Large intestine (tissue), 12 donors: ENCODE data around the gene LHFPL6. TPM values are rescaled to one million over a fixed set of nuclear protein-coding genes. Genes with fewer than 3 reads are reported as not detected.

Experiments used
- DNase-seq, 2 donors: peaks; one replicate each; pipeline versions ENCODE4 v3.0.0 to v3.0.0-alpha.2; 2013
- H3K27ac ChIP-seq: one replicate; pipeline ENCODE4 v1.5.1; 2013; ENCODE audit warnings: low read length
- H3K27me3 ChIP-seq: 2 replicates; pipeline ENCODE4 v1.6.1; 2013; ENCODE audit warnings: low read length; ENCODE audit not compliant: control insufficient read depth, insufficient read depth
- H3K36me3 ChIP-seq: 2 replicates; pipeline ENCODE4 v1.6.1; 2013; ENCODE audit warnings: low read length; ENCODE audit not compliant: control insufficient read depth, insufficient read depth
- H3K4me1 ChIP-seq: one replicate; pipeline ENCODE4 v1.6.1; 2013; ENCODE audit warnings: low read length; ENCODE audit not compliant: control insufficient read depth, insufficient read depth
- H3K4me3 ChIP-seq: one replicate; pipeline ENCODE4 v1.5.1; 2013; ENCODE audit warnings: low read length
- H3K9me3 ChIP-seq: one replicate; pipeline ENCODE4 v1.6.1; 2013; ENCODE audit warnings: mild to moderate bottlenecking, low read depth, low read length, moderate library complexity; ENCODE audit not compliant: control insufficient read depth
- WGBS: methylation state at CpG from one replicate; pipeline ENCODE4 v1.1.5; 2013; ENCODE audit warnings: low lambda C conversion rate; ENCODE audit not compliant: insufficient coverage; 5-methylcytosine and 5-hydroxymethylcytosine counted together
- long read RNA-seq, 11 donors: transcript quantifications; one replicate each; lab custom pipeline, GENCODE V29; 2026
- polyA plus RNA-seq: library from polyadenylated mRNA; unstranded; fragments of 120-200 nt; gene quantifications from one replicate; pipeline ENCODE4 v1.2.1, GENCODE V29; 2013

Gene LHFPL6
- polyA plus RNA-seq: 22.6 TPM
- long read RNA-seq, donor 1, partial matches to known transcripts: 6 of 6 reads
- long read RNA-seq, donor 1, other reads (novel, unspliced or antisense): 0 of 6 reads
- long read RNA-seq, donor 2, partial matches to known transcripts: 15 of 15 reads
- long read RNA-seq, donor 2, other reads (novel, unspliced or antisense): 0 of 15 reads
- long read RNA-seq, donor 3: 0 reads
- long read RNA-seq, donor 4: 0 reads
- long read RNA-seq, donor 5, partial matches to known transcripts: 12 of 12 reads
- long read RNA-seq, donor 5, other reads (novel, unspliced or antisense): 0 of 12 reads
- long read RNA-seq, donor 6, partial matches to known transcripts: 7 of 7 reads
- long read RNA-seq, donor 6, other reads (novel, unspliced or antisense): 0 of 7 reads
- long read RNA-seq, donor 7, partial matches to known transcripts: 13 of 13 reads
- long read RNA-seq, donor 7, other reads (novel, unspliced or antisense): 0 of 13 reads
- long read RNA-seq, donor 8, partial matches to known transcripts: 12 of 12 reads
- long read RNA-seq, donor 8, other reads (novel, unspliced or antisense): 0 of 12 reads
- long read RNA-seq, donor 9, partial matches to known transcripts: 7 of 7 reads
- long read RNA-seq, donor 9, other reads (novel, unspliced or antisense): 0 of 7 reads
- long read RNA-seq, donor 10, partial matches to known transcripts: 12 of 12 reads
- long read RNA-seq, donor 10, other reads (novel, unspliced or antisense): 0 of 12 reads
- long read RNA-seq, donor 11: 0 reads

DNA sequence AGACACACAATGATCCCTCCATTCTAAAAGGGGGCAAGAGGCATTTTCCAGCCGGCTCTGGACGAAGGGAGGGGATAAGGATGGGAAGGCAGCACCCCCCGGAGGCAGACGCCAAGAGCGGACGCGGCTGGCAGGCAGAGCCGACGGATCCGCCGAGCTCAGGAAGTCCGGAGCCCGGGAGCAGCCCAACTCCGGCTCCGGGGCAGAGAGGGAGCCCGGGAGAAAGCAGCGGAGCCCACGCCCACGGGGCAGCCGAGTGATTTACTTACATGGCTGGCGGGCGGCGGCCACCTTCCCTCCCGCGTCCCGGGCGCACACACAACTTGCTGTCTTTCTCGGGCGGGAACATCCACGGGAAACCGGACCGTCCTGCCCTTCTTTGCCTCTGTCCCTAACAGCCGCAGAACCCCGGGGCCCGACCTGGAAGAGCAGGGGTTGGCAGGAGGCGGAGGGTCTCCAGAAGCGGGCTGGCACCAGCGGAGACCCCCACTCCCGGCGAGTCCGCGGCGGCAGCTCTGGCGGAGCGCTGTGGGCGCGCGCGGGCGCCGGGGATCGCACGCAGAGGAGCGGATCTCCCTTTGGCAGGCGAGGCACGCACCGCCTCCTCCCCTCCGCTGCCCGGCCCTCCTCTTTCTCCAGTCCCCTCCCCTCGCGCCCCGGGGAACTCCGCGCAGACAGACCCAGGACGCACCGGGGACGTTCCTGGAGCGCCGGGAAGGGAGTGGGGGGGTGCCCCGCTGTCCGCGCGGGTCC, at the start of gene LHFPL6:
Gene LHFPL6, minus strand, starts transcription at position 580 of the 753 bp plus-strand sequence.
- DNase-seq: peak; percentile 34 to 67
- Histone ChIP-seq H3K4me3 (peak within 1 kb of the TSS; percentile 70), H3K27ac (peak within 1 kb of the TSS; percentile 62), H3K4me1 (no peaks in the 10 kb centered on the region), H3K27me3 (peaks cover 26% of the 10 kb centered on the region), H3K36me3 (no peaks in the 10 kb centered on the region), H3K9me3 (peaks cover 4% of the 10 kb centered on the region)
- WGBS: no CpG with 5 or more reads among the region's 73 CpGs

DNA sequence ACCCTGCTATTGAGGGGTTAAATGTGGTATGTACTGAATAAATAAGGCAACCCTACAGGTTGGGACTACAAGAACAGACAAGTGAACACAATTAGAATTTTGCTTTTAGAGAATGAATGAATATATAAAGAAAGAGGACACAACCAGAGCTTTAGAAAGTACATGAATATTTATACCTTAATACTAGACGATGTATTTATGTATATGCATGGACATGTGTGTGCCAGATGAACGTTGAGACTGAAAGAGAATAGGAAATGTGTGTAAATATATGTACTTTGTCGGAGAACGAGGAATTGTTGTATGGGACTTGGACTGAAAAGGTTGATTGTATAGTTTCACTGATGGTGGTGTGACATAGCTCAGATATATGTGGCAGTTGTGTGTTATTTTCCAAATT, 43.1 kb upstream of the LHFPL6 start:
- Histone ChIP-seq H3K9me3 (no peaks in the 10 kb centered on the region), H3K27ac (no peak overlapping the region), H3K4me3 (no peak overlapping the region), H3K36me3 (no peaks in the 10 kb centered on the region), H3K27me3 (peaks cover 3% of the 10 kb centered on the region), H3K4me1 (no peaks in the 10 kb centered on the region)
- no peak for DNase-seq
- WGBS: 50% methylated on average over 2 of the region's 4 CpGs

DNA sequence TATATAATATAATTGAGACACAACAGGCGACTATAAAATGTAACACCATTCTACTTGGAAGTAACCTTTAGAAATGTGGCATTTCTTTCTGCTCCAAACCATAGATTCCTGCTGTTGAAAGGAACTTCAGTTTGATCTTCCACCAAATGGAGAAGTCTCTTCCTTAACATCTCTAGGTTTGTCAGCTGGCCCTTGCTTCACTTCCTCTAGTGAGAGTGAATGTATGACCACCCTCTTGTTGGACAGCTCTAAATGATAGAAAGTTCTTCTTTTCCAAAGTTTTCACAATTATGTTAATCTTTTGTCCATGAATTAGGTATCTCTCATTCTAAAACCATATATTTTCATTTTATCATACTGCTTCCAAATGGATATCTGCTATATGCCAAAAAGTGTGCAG, 38.7 kb upstream of the LHFPL6 start:
- no peak overlapping the region for H3K4me3 ChIP-seq
- no peaks in the 10 kb centered on the region for H3K9me3 ChIP-seq
- no peaks in the 10 kb centered on the region for H3K27me3 ChIP-seq
- no peaks in the 10 kb centered on the region for H3K4me1 ChIP-seq
- no peaks in the 10 kb centered on the region for H3K36me3 ChIP-seq
- no peak overlapping the region for H3K27ac ChIP-seq
- no peak for DNase-seq
- 100% methylated on average over 1 of the region's 1 CpG for whole genome bisulfite sequencing

DNA sequence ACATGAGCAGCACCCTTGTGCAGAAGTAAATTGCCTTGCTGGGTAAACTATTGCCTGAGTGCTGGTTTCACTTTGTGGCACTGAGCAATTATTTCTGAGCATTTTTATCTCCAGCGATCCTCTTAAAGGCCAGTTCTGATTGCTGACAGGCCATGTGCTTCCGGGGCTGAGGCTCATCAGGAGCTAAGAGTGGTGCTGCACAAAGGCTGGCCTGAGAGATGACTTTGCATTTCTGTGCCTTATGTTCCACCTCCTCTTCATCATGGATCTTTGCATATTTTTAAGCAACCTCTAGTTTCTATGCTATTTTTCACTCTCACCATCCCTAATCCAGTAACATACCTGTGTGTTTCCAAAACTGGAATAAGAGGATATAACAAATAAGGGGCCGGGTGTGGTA, 34.9 kb upstream of the LHFPL6 start:
- Histone ChIP-seq H3K27me3 (peaks cover 5% of the 10 kb centered on the region), H3K4me1 (no peaks in the 10 kb centered on the region), H3K9me3 (no peaks in the 10 kb centered on the region), H3K4me3 (no peak overlapping the region), H3K27ac (no peak overlapping the region), H3K36me3 (no peaks in the 10 kb centered on the region)
- WGBS: no CpG with 5 or more reads among the region's 3 CpGs
- DNase-seq: no peak

DNA sequence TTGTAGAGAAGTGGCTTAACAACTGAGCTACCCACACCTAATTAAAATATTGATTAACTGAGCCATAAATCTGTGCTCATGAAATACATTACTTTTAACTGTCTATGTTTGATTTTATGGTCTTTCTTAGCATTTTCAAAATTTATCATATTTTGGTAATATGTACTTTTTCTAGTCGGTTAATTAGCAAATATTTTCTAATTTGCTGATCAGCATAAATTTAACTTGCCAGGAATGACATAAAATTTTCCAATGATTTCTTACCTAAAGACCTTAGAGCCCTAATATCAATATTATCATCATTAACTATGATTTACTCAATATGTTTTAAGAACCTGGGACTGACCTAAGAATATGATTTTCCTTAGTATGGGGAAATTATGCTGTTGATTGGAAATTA, 32.6 kb upstream of the LHFPL6 start:
- H3K4me1 ChIP-seq: no peaks in the 10 kb centered on the region
- H3K36me3 ChIP-seq: no peaks in the 10 kb centered on the region
- no peak overlapping the region for H3K27ac ChIP-seq
- WGBS: 80% methylated on average over 1 of the region's 1 CpG
- peaks cover 5% of the 10 kb centered on the region for H3K27me3 ChIP-seq
- no peak for DNase-seq
- H3K4me3 ChIP-seq: no peak overlapping the region
- H3K9me3 ChIP-seq: no peaks in the 10 kb centered on the region

DNA sequence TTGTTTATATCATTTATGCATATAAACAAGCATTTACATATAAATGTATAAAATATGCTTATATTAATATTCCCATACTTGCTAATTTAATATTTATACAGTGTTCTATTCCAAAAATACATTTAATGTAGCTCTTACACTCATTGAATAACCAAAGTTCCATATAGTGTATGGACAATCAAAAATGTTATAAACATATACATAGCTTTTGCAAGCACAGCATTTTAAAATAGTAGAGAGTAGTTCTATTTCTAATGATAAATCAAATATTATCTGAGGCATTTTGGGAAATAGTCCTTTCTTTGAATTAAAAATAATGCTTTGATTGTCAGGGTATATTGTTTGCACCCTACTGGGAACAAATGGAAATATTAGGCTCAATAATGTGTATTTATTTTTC, 30.0 kb upstream of the LHFPL6 start:
- Histone ChIP-seq H3K36me3 (no peaks in the 10 kb centered on the region), H3K4me3 (no peak overlapping the region), H3K9me3 (no peaks in the 10 kb centered on the region), H3K4me1 (no peaks in the 10 kb centered on the region), H3K27ac (no peak overlapping the region), H3K27me3 (peaks cover 5% of the 10 kb centered on the region)
- DNase-seq: no peak

DNA sequence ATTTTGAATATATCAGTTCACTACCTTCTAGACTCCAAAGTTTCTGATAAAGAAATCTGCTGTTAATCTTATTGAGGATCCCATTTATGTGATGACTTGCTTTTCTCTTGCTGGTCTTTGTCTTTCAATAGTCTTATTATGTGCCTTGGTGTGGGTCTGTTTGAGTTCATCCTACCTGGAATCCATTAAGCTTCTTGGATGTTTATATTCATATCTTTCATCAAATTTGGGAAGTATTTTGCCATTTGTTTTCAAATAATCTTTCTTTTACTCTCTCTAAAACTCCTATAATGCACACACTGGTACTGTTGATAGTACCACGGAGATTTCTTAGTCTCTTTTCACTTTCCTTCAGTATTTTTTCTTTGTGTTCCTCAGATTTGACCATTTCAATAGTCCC, 28.3 kb upstream of the LHFPL6 start:
- Histone ChIP-seq H3K27ac (no peak overlapping the region), H3K4me3 (no peak overlapping the region), H3K9me3 (no peaks in the 10 kb centered on the region), H3K4me1 (no peaks in the 10 kb centered on the region), H3K27me3 (peaks cover 5% of the 10 kb centered on the region), H3K36me3 (no peaks in the 10 kb centered on the region)
- no peak for DNase-seq
- WGBS: 88% methylated on average over 1 of the region's 1 CpG

DNA sequence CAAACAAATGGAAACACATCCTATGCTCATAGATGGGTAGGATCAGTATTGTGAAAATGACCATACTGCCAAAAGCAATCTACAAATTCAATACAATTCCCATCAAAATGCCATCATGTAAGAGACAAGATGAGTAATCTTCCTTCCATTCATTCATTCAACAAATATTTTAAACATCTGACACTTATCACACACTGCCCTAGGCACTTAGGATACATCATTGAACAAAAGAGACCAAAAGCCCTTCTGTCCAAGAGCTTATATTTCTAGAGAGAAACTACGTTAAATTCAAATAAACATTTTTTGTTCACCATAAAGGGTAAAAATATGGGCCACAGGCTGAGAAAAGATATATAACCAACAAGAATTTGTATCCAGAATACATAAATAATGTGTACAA, 20.5 kb upstream of the LHFPL6 start:
- Histone ChIP-seq H3K27ac (no peak overlapping the region), H3K9me3 (no peaks in the 10 kb centered on the region), H3K36me3 (no peaks in the 10 kb centered on the region), H3K4me3 (no peak overlapping the region), H3K4me1 (no peaks in the 10 kb centered on the region), H3K27me3 (no peaks in the 10 kb centered on the region)
- WGBS: no CpG with 5 or more reads among the region's 1 CpG
- DNase-seq: no peak

DNA sequence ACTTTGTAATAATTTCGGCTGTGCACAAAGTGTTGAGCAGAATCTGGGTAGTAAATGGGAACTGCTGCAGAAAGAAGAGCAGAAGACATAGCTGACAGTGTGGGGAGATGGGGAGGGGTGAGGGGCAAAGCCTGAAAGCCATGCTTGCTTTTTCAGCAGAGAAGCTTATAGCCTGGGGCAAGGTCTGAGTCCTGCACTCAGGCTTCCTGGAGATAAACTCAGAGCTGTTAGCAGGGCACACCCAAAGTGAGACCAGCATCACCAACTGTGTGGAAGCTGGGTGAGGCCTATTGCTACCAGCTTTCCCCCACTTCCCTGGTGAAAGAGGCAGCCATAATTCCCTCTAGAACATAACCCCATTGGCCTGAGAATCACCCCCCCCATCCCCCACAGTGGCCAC, 15.6 kb upstream of the LHFPL6 start:
- Histone ChIP-seq H3K4me3 (no peak overlapping the region), H3K27ac (no peak overlapping the region), H3K27me3 (no peaks in the 10 kb centered on the region), H3K9me3 (no peaks in the 10 kb centered on the region), H3K4me1 (no peaks in the 10 kb centered on the region), H3K36me3 (no peaks in the 10 kb centered on the region)
- no peak for DNase-seq
- WGBS: 100% methylated on average over 1 of the region's 1 CpG

DNA sequence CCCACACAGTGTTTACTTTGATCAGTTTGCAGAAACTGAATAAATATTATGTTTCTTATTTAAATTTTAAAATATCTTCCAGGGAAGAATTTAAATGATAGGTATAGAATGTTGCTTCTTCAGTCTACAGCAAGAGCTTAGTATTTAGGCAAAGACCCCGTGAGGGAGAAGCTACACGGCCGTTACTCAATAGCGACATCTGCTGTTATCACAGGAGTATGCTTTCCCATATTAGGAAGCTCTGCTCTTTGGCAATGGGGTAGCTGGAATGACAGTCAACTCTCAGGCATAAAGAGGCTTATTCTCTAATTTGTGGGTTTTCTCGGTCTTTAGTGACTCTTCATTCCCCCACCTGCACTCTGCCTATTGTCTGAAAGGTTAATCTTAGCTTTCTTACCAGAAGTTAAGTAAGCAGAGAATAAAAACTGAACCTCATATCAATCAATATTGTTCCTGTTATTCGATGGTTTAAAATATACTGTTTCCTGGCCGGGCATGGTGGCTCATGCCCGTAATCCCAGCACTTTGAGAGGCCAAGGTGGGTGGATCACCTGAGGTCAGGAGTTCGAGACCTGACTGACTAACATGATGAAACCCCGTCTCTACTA, 13.2 kb upstream of the LHFPL6 start:
- no peaks in the 10 kb centered on the region for H3K36me3 ChIP-seq
- no peak overlapping the region for H3K27ac ChIP-seq
- no CpG with 5 or more reads among the region's 10 CpGs for WGBS
- H3K4me3 ChIP-seq: no peak overlapping the region
- DNase-seq: peak; percentile 28 to 30
- H3K4me1 ChIP-seq: no peaks in the 10 kb centered on the region
- H3K27me3 ChIP-seq: no peaks in the 10 kb centered on the region
- H3K9me3 ChIP-seq: no peaks in the 10 kb centered on the region
